HG03469 (cell line): ENCODE results near the gene PRM1.

Experiments
- ATAC-seq: cut with Tn5 transposase; IDR thresholded peaks from one replicate; pipeline ENCODE4 v1.9.1; 2021; ENCODE audit warnings: mild to moderate bottlenecking, moderate library complexity, moderate number of reproducible peaks; ENCODE audit not compliant: unreplicated experiment

The PRM1 gene

GRCh38 chr16:11273721-11274324 is 7.3 kb downstream of the PRM1 start:
- ATAC-seq = no peak

DNA sequence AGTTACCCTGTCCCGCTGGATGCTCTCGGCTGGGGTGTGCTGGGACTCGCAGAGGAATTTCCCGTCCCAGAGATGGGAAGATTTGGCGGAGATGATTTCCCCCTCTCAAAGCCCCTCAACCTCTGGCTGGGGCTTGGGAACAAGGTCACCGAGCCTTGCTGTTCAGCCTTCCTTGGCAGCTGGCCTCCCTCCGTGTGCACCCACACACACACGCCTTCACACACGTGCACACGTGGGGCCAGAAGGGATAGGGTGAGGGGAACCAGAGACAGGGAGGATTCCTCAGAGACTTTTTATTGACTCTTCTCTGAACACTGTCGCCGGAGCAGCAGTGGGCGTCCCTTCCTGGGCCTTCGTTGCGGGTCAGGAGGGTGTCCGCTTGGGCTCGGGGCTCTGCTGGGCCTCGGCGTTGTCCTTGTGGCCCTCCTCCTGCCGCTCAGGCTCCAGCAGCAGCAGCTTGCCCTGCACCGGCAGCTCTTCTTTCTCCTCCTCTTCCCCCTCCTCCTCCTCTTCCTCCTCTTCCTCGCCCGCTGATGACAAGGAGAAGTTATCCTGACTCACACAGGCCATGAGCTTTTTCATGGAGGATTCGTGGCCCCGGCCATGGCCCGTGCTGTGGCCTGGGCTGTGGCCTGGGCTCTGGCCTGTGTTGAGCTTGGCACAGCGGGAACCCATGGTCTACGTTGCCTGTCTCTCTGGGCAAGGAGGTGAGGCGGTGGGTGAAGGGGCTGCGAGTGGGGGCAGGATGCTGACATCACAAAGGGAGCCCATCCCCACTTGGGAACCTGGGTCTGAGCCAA is 8.0 kb downstream of the PRM1 start, which contains the start of gene PRM3:
PRM3 (minus strand) TSS at position 709 of the 800 bp plus-strand sequence; CDS start at position 675, 34 bp downstream.
- no peak for ATAC-seq

DNA sequence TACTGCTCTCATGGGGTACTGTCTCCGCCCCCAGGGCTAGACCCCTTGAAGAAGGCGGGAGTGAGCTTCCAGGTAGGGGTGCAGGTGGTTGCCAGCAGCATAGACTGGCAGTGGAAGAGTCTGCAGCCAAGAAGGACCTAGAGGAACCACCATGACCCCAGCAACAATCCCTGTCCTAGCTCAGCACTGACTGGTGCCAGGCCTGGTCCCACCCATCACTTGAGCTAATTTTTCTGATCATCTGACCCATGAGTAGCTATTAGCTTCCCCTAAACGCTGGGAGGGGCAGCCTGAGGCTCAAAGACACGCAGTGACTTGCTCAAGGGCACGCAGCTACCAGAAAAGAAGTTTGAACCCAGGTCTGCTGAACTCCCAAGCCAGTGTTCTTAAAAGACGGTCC is 8.6 kb downstream of the PRM1 start:
- no peak for ATAC-seq

GRCh38 chr16:11271610-11272009 is 9.5 kb downstream of the PRM1 start:
- ATAC-seq = no peak

GRCh38 chr16:11270602-11271162 is 10.4 kb downstream of the PRM1 start:
- no peak for ATAC-seq

- ATAC-seq = no peak
These were observed 12.2 kb downstream of the PRM1 start, which contains the start of gene TNP2 for GRCh38 chr16:11268921-11269375. TSS of gene TNP2 (minus strand) at chr16:11269325. CDS start at chr16:11269262, 63 bp downstream.

DNA sequence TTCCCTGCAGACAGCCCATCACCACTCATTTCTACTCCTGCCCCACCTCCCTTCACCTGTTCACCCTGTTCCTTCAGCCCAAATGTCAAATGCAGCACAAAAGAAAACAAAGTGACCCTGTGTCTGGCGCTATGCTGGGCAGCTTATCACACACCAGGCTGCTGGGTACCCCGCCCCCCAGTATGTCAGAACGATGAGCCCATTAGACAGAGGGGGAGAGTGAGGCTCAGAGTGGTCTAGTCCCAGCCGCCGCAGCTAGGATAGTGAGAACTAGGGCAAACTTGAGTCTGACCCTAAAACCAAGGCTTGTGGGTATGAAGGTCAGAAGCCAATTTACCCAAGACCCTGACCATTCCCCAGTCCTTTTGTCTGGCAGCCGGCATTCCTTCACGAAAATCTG is 16.0 kb downstream of the PRM1 start:
- ATAC-seq = no peak

- no peak for ATAC-seq
These were observed 16.8 kb downstream of the PRM1 start for GRCh38 chr16:11264155-11264832.

GRCh38 chr16:11263737-11264136 is 17.4 kb downstream of the PRM1 start:
- ATAC-seq = no peak

DNA sequence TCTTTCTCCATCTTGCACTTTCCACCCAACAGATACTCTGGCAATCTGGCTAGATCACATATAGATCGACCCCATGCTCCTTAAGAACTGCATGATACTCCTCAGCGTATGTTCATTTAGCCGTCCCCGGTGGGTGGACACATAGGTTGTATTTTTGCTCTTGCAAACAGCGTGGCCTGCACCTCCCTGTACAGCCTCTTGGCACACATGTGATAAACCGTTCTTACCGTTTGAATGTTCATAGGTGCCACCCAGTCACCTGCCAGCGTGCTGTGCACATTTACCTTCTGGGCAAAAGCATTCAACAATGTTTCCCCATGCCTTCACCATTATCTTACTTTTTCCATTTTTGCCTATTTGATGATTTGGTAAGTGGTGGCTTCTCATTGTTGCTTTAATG is 18.2 kb downstream of the PRM1 start:
- ATAC-seq = no peak

GRCh38 chr16:11260596-11260966 is 20.5 kb downstream of the PRM1 start:
- no peak for ATAC-seq

GRCh38 chr16:11259655-11260595 is 21.2 kb downstream of the PRM1 start:
- no peak for ATAC-seq

- no peak for ATAC-seq
These were observed 22.3 kb downstream of the PRM1 start for GRCh38 chr16:11258553-11259492.

- no peak for ATAC-seq
These were observed 23.8 kb downstream of the PRM1 start for GRCh38 chr16:11257131-11257938.

- ATAC-seq = no peak
These were observed 24.4 kb downstream of the PRM1 start for GRCh38 chr16:11256661-11257130.

GRCh38 chr16:11255737-11256660 is 25.1 kb downstream of the PRM1 start, which contains the start of gene SOCS1:
TSS of gene SOCS1 (minus strand) at chr16:11256204. CDS start at chr16:11255478, 726 bp downstream.
- peak; percentile 30 for ATAC-seq
